CD14-positive monocyte (primary cell): ENCODE results near the gene PTPRR. TPM values are rescaled to one million over a fixed set of nuclear protein-coding genes. Genes with fewer than 3 reads are reported as not detected.

Experiments used
- DNase-seq, 3 donors: peaks; one replicate each; pipeline ENCODE4 v3.0.0-alpha.2; 2011 to 2022
- H2AFZ ChIP-seq: 2 replicates; pipeline ENCODE4 v1.6.0; 2012; ENCODE audit warnings: mild to moderate bottlenecking, low read depth, low read length, inconsistent platforms; ENCODE audit not compliant: insufficient read depth, poor library complexity, severe bottlenecking
- H3K27ac ChIP-seq, 2 donors: 1 replicate in 1 of 2; 2 replicates in 1 of 2; pipeline ENCODE4 v1.5.1; 2012 to 2013; ENCODE audit warnings: low read length in 2 of 2, control low read depth in 1 of 2, inconsistent platforms in 1 of 2, low read depth in 1 of 2, mild to moderate bottlenecking in 1 of 2
- H3K27me3 ChIP-seq, 2 donors: one replicate each; pipeline versions ENCODE4 v1.6.0 to v1.6.1; 2011 to 2013; ENCODE audit warnings: low read length in 2 of 2; ENCODE audit not compliant: control insufficient read depth in 2 of 2, insufficient read depth in 2 of 2
- H3K36me3 ChIP-seq, 2 donors: replicated peaks in 1 of 2; 1 replicate in 1 of 2; 2 replicates in 1 of 2; pipeline versions ENCODE4 v1.5.1 to v1.6.1; 2012 to 2013; ENCODE audit warnings: low read length in 2 of 2, control low read depth in 1 of 2, inconsistent platforms in 1 of 2, mild to moderate bottlenecking in 1 of 2; ENCODE audit not compliant: insufficient read depth in 2 of 2, control insufficient read depth in 1 of 2
- H3K4me1 ChIP-seq, 2 donors: 1 replicate in 1 of 2; 2 replicates in 1 of 2; pipeline versions ENCODE4 v1.5.1 to v1.6.1; 2012 to 2013; ENCODE audit warnings: low read length in 2 of 2, control low read depth in 1 of 2, inconsistent platforms in 1 of 2, mild to moderate bottlenecking in 1 of 2, moderate library complexity in 1 of 2; ENCODE audit not compliant: insufficient read depth in 2 of 2, control insufficient read depth in 1 of 2
- H3K4me2 ChIP-seq: replicated peaks from 2 replicates; pipeline ENCODE3; 2012; ENCODE audit warnings: low read length, moderate library complexity, mild to moderate bottlenecking; ENCODE audit not compliant: poor library complexity, severe bottlenecking; ENCODE audit errors: extremely low read depth
- H3K4me3 ChIP-seq, 3 experiments: fragments of 200-600 bp in 1 of 3; sonication (generic) in 1 of 3; replicated peaks in 1 of 3; 1 replicate in 2 of 3; 2 replicates in 1 of 3; pipeline ENCODE4 v1.5.1; 2011 to 2013; ENCODE audit warnings: low read length in 3 of 3, mild to moderate bottlenecking in 3 of 3, control low read depth in 2 of 3, low read depth in 2 of 3, inconsistent platforms in 1 of 3, moderate library complexity in 1 of 3
- H3K79me2 ChIP-seq: 2 replicates; pipeline ENCODE4 v1.6.0; 2012; ENCODE audit warnings: mild to moderate bottlenecking, control low read depth, inconsistent platforms, low read length, moderate library complexity; ENCODE audit not compliant: insufficient read depth
- H3K9ac ChIP-seq: 2 replicates; pipeline ENCODE4 v1.6.0; 2017; ENCODE audit warnings: low read length, mild to moderate bottlenecking; ENCODE audit not compliant: insufficient read depth, poor library complexity, severe bottlenecking
- H3K9me3 ChIP-seq, 2 donors: replicated peaks in 1 of 2; 1 replicate in 1 of 2; 2 replicates in 1 of 2; pipeline versions ENCODE4 v1.5.1 to v1.6.1; 2012 to 2013; ENCODE audit warnings: low read length in 2 of 2, control low read depth in 1 of 2; ENCODE audit not compliant: control insufficient read depth in 1 of 2, insufficient read depth in 1 of 2
- H4K20me1 ChIP-seq: 2 replicates; pipeline ENCODE4 v1.6.0; 2012; ENCODE audit warnings: mild to moderate bottlenecking, low read length, control low read depth, moderate library complexity; ENCODE audit not compliant: insufficient read depth
- H3K27ac Mint-ChIP-seq, 7 donors: one replicate each; pipeline ENCODE4 v1.8.0; 2020; ENCODE audit warnings: mild to moderate bottlenecking in 7 of 7, mixed read lengths in 7 of 7, moderate library complexity in 6 of 7, inconsistent platforms in 2 of 7
- H3K27me3 Mint-ChIP-seq, 3 donors: one replicate each; pipeline ENCODE4 v1.8.0; 2021 to 2022; ENCODE audit warnings: low read depth in 3 of 3, mild to moderate bottlenecking in 3 of 3, mixed read lengths in 3 of 3, moderate library complexity in 3 of 3, inconsistent platforms in 1 of 3
- H3K36me3 Mint-ChIP-seq, 2 donors: one replicate each; pipeline ENCODE4 v1.8.0; 2020; ENCODE audit warnings: mixed read lengths in 2 of 2, inconsistent platforms in 1 of 2, mild to moderate bottlenecking in 1 of 2
- H3K4me1 Mint-ChIP-seq: one replicate; pipeline ENCODE4 v1.8.0; 2020; ENCODE audit warnings: mild to moderate bottlenecking, mixed read lengths
- H3K4me3 Mint-ChIP-seq, 2 donors: one replicate each; pipeline ENCODE4 v1.8.0; 2020; ENCODE audit warnings: mild to moderate bottlenecking in 2 of 2, mixed read lengths in 2 of 2, moderate library complexity in 1 of 2
- H3K9me3 Mint-ChIP-seq, 7 donors: one replicate each; pipeline ENCODE4 v1.8.0; 2020 to 2022; ENCODE audit warnings: mixed read lengths in 7 of 7, mild to moderate bottlenecking in 6 of 7, moderate library complexity in 6 of 7, inconsistent platforms in 2 of 7
- WGBS: methylation state at CpG from one replicate; pipeline ENCODE4 v1.1.5; 2013; ENCODE audit warnings: missing lambda C conversion rate; ENCODE audit not compliant: insufficient coverage; 5-methylcytosine and 5-hydroxymethylcytosine counted together
- intact Hi-C, 2 donors: fragments of 100-400 bp; cut with micrococcal nuclease; formaldehyde crosslinking; loops; one replicate each; pipeline versions ENCODE4 v1.15.0 to v1.15.1; 2023
- polyA plus RNA-seq, 3 donors: library from polyadenylated mRNA; depleted of rRNA in 1 of 3; unstranded in 2 of 3; stranded (reverse) in 1 of 3; fragments of 300-500 nt in 2 of 3; fragments of >200 nt in 1 of 3; fragmentation: Illumina TruSeq in 2 of 3; gene quantifications; 1 replicate in 2 of 3; 2 replicates in 1 of 3; pipeline ENCODE4 v1.2.3, GENCODE V29; 2012 to 2021
- TF ChIP-seq, protein P1 (sequence below): fragments of 200-600 bp; IDR thresholded peaks from one replicate; pipeline ENCODE4 v1.8.0; 2022; ENCODE audit warnings: antibody characterized with exemption, mild to moderate bottlenecking

The PTPRR gene
- polyA plus RNA-seq, 3 donors: not detected

DNA sequence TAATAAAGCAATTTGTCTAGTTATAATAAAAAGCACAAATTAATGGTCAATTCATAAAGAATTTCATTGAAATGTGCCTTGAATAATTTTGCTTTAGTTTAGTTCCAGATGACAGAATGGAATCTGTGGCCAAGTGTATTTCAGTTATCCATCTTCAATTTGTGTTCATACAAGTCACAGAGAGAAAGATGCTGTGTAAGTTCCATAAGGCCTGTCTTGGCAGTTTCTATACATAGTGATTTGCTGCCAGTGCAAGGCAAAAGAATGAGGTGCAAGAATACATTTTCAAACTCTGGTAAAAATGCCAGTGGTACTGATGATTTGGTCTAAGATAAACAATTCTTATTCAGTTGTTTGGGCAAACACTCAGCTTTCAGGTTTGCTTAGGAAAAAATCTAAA lies 149.0 kb downstream of the PTPRR start:
- no peak for DNase-seq
- Histone ChIP-seq H4K20me1 (no peaks in the 10 kb centered on the region), H3K4me1 (no peaks in the 10 kb centered on the region), H3K4me2 (no peak overlapping the region), H3K9ac (no peak overlapping the region), H3K4me3 (no peak overlapping the region), H3K9me3 (no peaks in the 10 kb centered on the region), H3K36me3 (no peaks in the 10 kb centered on the region), H3K27ac (no peak overlapping the region), H3K27me3 (no peaks in the 10 kb centered on the region), H3K79me2 (no peaks in the 10 kb centered on the region), H2AFZ (no peak overlapping the region)
- Mint-ChIP-seq H3K36me3 (no peaks in the 10 kb centered on the region), H3K27ac (no peak overlapping the region), H3K27me3 (no peaks in the 10 kb centered on the region), H3K4me1 (no peaks in the 10 kb centered on the region), H3K4me3 (no peak overlapping the region), H3K9me3 (peaks cover 0 to 6% (median 1%) of the 10 kb centered on the region in 7 donors)
- TF ChIP-seq, protein P1, sequence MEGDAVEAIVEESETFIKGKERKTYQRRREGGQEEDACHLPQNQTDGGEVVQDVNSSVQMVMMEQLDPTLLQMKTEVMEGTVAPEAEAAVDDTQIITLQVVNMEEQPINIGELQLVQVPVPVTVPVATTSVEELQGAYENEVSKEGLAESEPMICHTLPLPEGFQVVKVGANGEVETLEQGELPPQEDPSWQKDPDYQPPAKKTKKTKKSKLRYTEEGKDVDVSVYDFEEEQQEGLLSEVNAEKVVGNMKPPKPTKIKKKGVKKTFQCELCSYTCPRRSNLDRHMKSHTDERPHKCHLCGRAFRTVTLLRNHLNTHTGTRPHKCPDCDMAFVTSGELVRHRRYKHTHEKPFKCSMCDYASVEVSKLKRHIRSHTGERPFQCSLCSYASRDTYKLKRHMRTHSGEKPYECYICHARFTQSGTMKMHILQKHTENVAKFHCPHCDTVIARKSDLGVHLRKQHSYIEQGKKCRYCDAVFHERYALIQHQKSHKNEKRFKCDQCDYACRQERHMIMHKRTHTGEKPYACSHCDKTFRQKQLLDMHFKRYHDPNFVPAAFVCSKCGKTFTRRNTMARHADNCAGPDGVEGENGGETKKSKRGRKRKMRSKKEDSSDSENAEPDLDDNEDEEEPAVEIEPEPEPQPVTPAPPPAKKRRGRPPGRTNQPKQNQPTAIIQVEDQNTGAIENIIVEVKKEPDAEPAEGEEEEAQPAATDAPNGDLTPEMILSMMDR: no peak
- intact Hi-C loops: no loop called here

DNA sequence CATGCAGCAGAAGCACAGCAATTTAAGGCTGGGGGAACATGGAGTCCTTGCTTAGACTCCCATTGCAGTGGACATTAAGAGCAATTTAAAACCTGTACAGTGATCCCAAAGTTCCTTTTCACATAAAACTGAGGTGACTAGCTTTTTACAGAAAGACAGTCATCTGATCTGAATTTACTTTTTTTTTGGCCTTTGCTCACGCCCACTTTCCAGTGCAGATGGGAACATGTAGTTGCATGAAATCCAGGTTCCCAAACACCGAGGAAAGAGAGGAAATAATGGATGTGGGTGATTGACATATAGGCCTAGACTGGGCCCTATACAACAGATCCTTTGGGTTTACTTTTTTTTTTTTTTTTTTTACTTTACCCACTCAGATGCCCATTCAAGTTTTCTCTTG lies 156.9 kb downstream of the PTPRR start:
- Mint-ChIP-seq H3K27ac (no peak overlapping the region), H3K4me3 (no peak overlapping the region), H3K27me3 (peaks cover 0 to 4% (median 0%) of the 10 kb centered on the region in 3 donors), H3K36me3 (no peaks in the 10 kb centered on the region), H3K4me1 (no peaks in the 10 kb centered on the region), H3K9me3 (peaks cover 2 to 12% (median 8%) of the 10 kb centered on the region in 7 donors)
- no peak for DNase-seq
- intact Hi-C loops: no loop called here
- Histone ChIP-seq H3K36me3 (no peaks in the 10 kb centered on the region), H2AFZ (no peak overlapping the region), H3K4me2 (no peak overlapping the region), H3K4me3 (no peak overlapping the region), H3K9ac (no peak overlapping the region), H4K20me1 (no peaks in the 10 kb centered on the region), H3K79me2 (no peaks in the 10 kb centered on the region), H3K27me3 (no peaks in the 10 kb centered on the region), H3K27ac (no peak overlapping the region), H3K9me3 (peaks cover 0 to 10% of the 10 kb centered on the region in 2 donors), H3K4me1 (no peaks in the 10 kb centered on the region)
- no CpG with 5 or more reads among the region's 2 CpGs for WGBS
- TF ChIP-seq, protein P1: no peak
